ENCODE measurements around the gene EIF2S3B. TPM values are rescaled to one million over a fixed set of nuclear protein-coding genes. Genes with fewer than 3 reads are reported as not detected.

EIF2S3B gene
- total and polyA plus RNA-seq, 2 of the 4 experiments (the other 2 are of a cell fraction), result 0.39 to 6.8 TPM

- no peak overlapping the region for H3K27ac ChIP-seq (ENCODE audit: insufficient read depth, low read length)
- no peaks in the 10 kb centered on the region for H4K20me1 ChIP-seq (ENCODE audit: insufficient read depth, low read length)
- CTCF ChIA-PET, result no interaction called here
- no peak overlapping the region for H3K4ac ChIP-seq (ENCODE audit: low read depth, low read length)
- H3K9me3 ChIP-seq (ENCODE audit: control insufficient read depth, insufficient read depth, low read length), result no peaks in the 10 kb centered on the region
- POLR2A ChIA-PET (ENCODE audit: unreplicated experiment), result no interaction called here
- H4K5ac ChIP-seq (ENCODE audit: low read depth, low read length), result no peak overlapping the region
- in situ Hi-C loops (cut with MboI; ENCODE audit: low sequenced_read_pairs), result loop anchor here (10.0 kb wide), 1 partner anchor 228 kb away; no protein-coding TSS in a partner anchor
- H2BK120ac ChIP-seq (ENCODE audit: low read depth, low read length), result no peak overlapping the region
- H2AK5ac ChIP-seq (ENCODE audit: low read depth, low read length), result no peak overlapping the region
- no peak overlapping the region for H3K4me2 ChIP-seq (ENCODE audit: low read depth, low read length)
- H3K4me3 ChIP-seq (ENCODE audit: insufficient read depth, low read depth, low read length), result no peak overlapping the region
- TF ChIP-seq NFE2L2 (IDR thresholded peaks at IDR 0.05; ENCODE audit: low read depth, low read length) (no peak), MAZ (IDR thresholded peaks at IDR 0.05; ENCODE audit: borderline replicate concordance, low read depth, low read length) (no peak)
- no peaks in the 10 kb centered on the region for H3K4me1 ChIP-seq (ENCODE audit: control insufficient read depth, insufficient read depth, low read length)
- H3K79me1 ChIP-seq (ENCODE audit: low read depth in 1 of 2, low read length in 2 of 2), result no peaks in the 10 kb centered on the region
- no peak overlapping the region for H3K18ac ChIP-seq (ENCODE audit: low read depth, low read length)
- no peak overlapping the region for H4K91ac ChIP-seq (ENCODE audit: insufficient read depth, low read depth, low read length)
- no peak overlapping the region for H2AK9ac ChIP-seq (replicated peaks; ENCODE audit: low read depth, low read length, poor library complexity)
- H4K8ac ChIP-seq (ENCODE audit: low read depth in 2 of 2, low read length in 2 of 2), result no peak overlapping the region
- intact Hi-C loops (cut with micrococcal nuclease), result no loop called here
- H2BK20ac ChIP-seq (ENCODE audit: low read depth, low read length), result no peak overlapping the region
- no peak overlapping the region for H2AFZ ChIP-seq (replicated peaks; ENCODE audit: low read length, poor library complexity)
- no TSS peak for BruUV-seq (replicated peaks)
- no peak overlapping the region for H2BK15ac ChIP-seq (ENCODE audit: low read depth, low read length)
- H3K9me1 ChIP-seq (ENCODE audit: insufficient read depth, low read length), result no peaks in the 10 kb centered on the region
- no CpG with 5 or more reads among the region's 1 CpG for WGBS, 2 experiments (ENCODE audit: extremely low coverage in 2 of 2, insufficient read length in 1 of 2)
- no peaks in the 10 kb centered on the region for H3K36me3 ChIP-seq (ENCODE audit: control insufficient read depth, insufficient read depth, low read length)
- H3K14ac ChIP-seq (replicated peaks; ENCODE audit: low read depth, low read length), result no peak overlapping the region
- H3K27me3 ChIP-seq (ENCODE audit: control insufficient read depth, insufficient read depth, low read length), result peaks cover 14% of the 10 kb centered on the region
- dilution Hi-C loops (cut with HindIII; ENCODE audit: low sequenced_read_pairs, unreplicated experiment), result no loop called here
- H3K56ac ChIP-seq (ENCODE audit: extremely low read depth, insufficient read depth, low read length), result no peak overlapping the region
- DNase-seq (no peak), ATAC-seq (ENCODE audit: low read depth) (no peak)
- H3K9ac ChIP-seq (ENCODE audit: low read depth, low read length), result no peak overlapping the region
- no peak overlapping the region for H3K23ac ChIP-seq (ENCODE audit: low read depth, low read length)
- H2BK5ac ChIP-seq (ENCODE audit: low read depth, low read length, poor library complexity, severe bottlenecking), result no peak overlapping the region
These were observed 47.5 kb downstream of the EIF2S3B start for GRCh38 chr12:10553148-10553547.
